HL-60 (cell line): Measurements from ENCODE around the gene PROB1.

Source experiments
- CTCF ChIP-seq: IDR thresholded peaks from one replicate; pipeline ENCODE4 v1.5.1; 2011; ENCODE audit warnings: low read length, control low read depth, inconsistent platforms; ENCODE audit not compliant: insufficient read depth
- GABPA ChIP-seq: IDR thresholded peaks from 2 replicates; pipeline ENCODE4 v1.6.1; 2012; ENCODE audit warnings: low read depth
- POLR2AphosphoS5 ChIP-seq: IDR thresholded peaks from 2 replicates; pipeline ENCODE4 v1.6.1; 2012; ENCODE audit warnings: low read depth
- REST ChIP-seq: IDR thresholded peaks from 2 replicates; pipeline ENCODE4 v1.6.1; 2012; ENCODE audit warnings: low read depth; ENCODE audit not compliant: insufficient replicate concordance
- SPI1 ChIP-seq: IDR thresholded peaks from 2 replicates; pipeline ENCODE4 v1.6.1; 2012; ENCODE audit warnings: low read depth, mild to moderate bottlenecking, borderline replicate concordance

- TF ChIP-seq CTCF (no peak), POLR2AphosphoS5 (peak; percentile 56), REST (no peak), GABPA (no peak), SPI1 (no peak)
Observed at GRCh38 chr5:139389701-139390638, 4.9 kb downstream of the PROB1 start, which contains the start of gene MZB1.
